IMR-90 (cell line): ENCODE data around the gene ANKMY1. TPM values are rescaled to one million over a fixed set of nuclear protein-coding genes. Genes with fewer than 3 reads are reported as not detected.
A peak's percentile ranks its signal among the peaks of the same experiment; 100 is the strongest.

Experiments
- ATAC-seq: fragments of 200-7000 bp; cut with Tn5 transposase; 2 replicates; pipeline ENCODE4 v1.9.1; 2020; ENCODE audit warnings: low read depth, mild to moderate bottlenecking, moderate library complexity
- BruUV-seq: library from RNA; stranded (reverse); fragments of 400-500 nt; replicated peaks from 2 replicates; lab custom pipeline; 2021; lab: Mats Ljungman, UMichigan
- CTCF ChIA-PET: fragments of 300-600 bp; formaldehyde crosslinking; extraction: SDS; loops from one replicate; lab custom pipeline; 2021; ENCODE audit warnings: antibody characterized with exemption; lab: Yijun Ruan, JAX
- POLR2A ChIA-PET: fragments of 300-600 bp; sonication (Branson Sonifier 250); formaldehyde crosslinking; loops from one replicate; lab custom pipeline; 2022; ENCODE audit warnings: antibody characterized with exemption; ENCODE audit not compliant: unreplicated experiment; lab: Charles Lee
- DNase-seq: peaks from one replicate; pipeline ENCODE4 v3.0.0; 2013
- H2AFZ ChIP-seq: replicated peaks from 2 replicates; pipeline ENCODE3; 2013; ENCODE audit warnings: low read length, mild to moderate bottlenecking; ENCODE audit not compliant: poor library complexity
- H2AK5ac ChIP-seq: 2 replicates; pipeline ENCODE4 v1.6.1; 2013; ENCODE audit warnings: low read depth, low read length, inconsistent platforms
- H2AK9ac ChIP-seq: replicated peaks from 2 replicates; pipeline ENCODE3; 2013; ENCODE audit warnings: mild to moderate bottlenecking, low read depth, low read length, moderate library complexity; ENCODE audit not compliant: poor library complexity
- H2BK120ac ChIP-seq: 2 replicates; pipeline ENCODE4 v1.6.1; 2013; ENCODE audit warnings: low read depth, low read length, inconsistent platforms
- H2BK15ac ChIP-seq: 3 replicates; pipeline ENCODE4 v1.6.1; 2013; ENCODE audit warnings: low read depth, low read length, inconsistent platforms
- H2BK20ac ChIP-seq: 2 replicates; pipeline ENCODE4 v1.6.1; 2013; ENCODE audit warnings: low read depth, mild to moderate bottlenecking, inconsistent platforms, low read length, moderate library complexity
- H2BK5ac ChIP-seq: 2 replicates; pipeline ENCODE4 v1.6.1; 2013; ENCODE audit warnings: mild to moderate bottlenecking, low read depth, low read length, inconsistent platforms; ENCODE audit not compliant: poor library complexity, severe bottlenecking
- H3K14ac ChIP-seq: replicated peaks from 2 replicates; pipeline ENCODE4 v1.6.1; 2013; ENCODE audit warnings: low read depth, low read length, inconsistent platforms
- H3K18ac ChIP-seq: 2 replicates; pipeline ENCODE4 v1.6.1; 2013; ENCODE audit warnings: low read depth, low read length, control low read depth
- H3K23ac ChIP-seq: 2 replicates; pipeline ENCODE4 v1.6.1; 2013; ENCODE audit warnings: low read depth, low read length, inconsistent platforms
- H3K27ac ChIP-seq: 2 replicates; pipeline ENCODE4 v1.5.1; 2013; ENCODE audit warnings: mild to moderate bottlenecking, control low read depth, low read length; ENCODE audit not compliant: insufficient read depth
- H3K27me3 ChIP-seq: 2 replicates; pipeline ENCODE4 v1.6.1; 2013; ENCODE audit warnings: low read length; ENCODE audit not compliant: control insufficient read depth, insufficient read depth
- H3K36me3 ChIP-seq: 2 replicates; pipeline ENCODE4 v1.6.1; 2013; ENCODE audit warnings: low read length, mixed read lengths; ENCODE audit not compliant: control insufficient read depth, insufficient read depth
- H3K4ac ChIP-seq: 2 replicates; pipeline ENCODE4 v1.6.1; 2013; ENCODE audit warnings: low read depth, low read length, inconsistent platforms
- H3K4me1 ChIP-seq: 2 replicates; pipeline ENCODE4 v1.6.1; 2013; ENCODE audit warnings: low read length, mixed read lengths; ENCODE audit not compliant: control insufficient read depth, insufficient read depth
- H3K4me2 ChIP-seq: 2 replicates; pipeline ENCODE4 v1.6.1; 2013; ENCODE audit warnings: low read depth, mild to moderate bottlenecking, control low read depth, low read length, moderate library complexity
- H3K4me3 ChIP-seq: 2 replicates; pipeline ENCODE4 v1.5.1; 2013; ENCODE audit warnings: low read depth, mild to moderate bottlenecking, control low read depth, low read length, moderate library complexity; ENCODE audit not compliant: insufficient read depth
- H3K56ac ChIP-seq: 2 replicates; pipeline ENCODE4 v1.6.1; 2013; ENCODE audit warnings: low read length, inconsistent platforms; ENCODE audit not compliant: insufficient read depth; ENCODE audit errors: extremely low read depth
- H3K79me1 ChIP-seq, 2 experiments: 2 replicates each; pipeline ENCODE4 v1.6.1; 2013; ENCODE audit warnings: low read length in 2 of 2, inconsistent platforms in 1 of 2, low read depth in 1 of 2
- H3K9ac ChIP-seq: 2 replicates; pipeline ENCODE4 v1.6.1; 2013; ENCODE audit warnings: low read depth, low read length, control low read depth
- H3K9me1 ChIP-seq: 2 replicates; pipeline ENCODE4 v1.6.1; 2013; ENCODE audit warnings: low read length, inconsistent platforms; ENCODE audit not compliant: insufficient read depth
- H3K9me3 ChIP-seq: 2 replicates; pipeline ENCODE4 v1.6.1; 2013; ENCODE audit warnings: low read length; ENCODE audit not compliant: control insufficient read depth, insufficient read depth
- H4K20me1 ChIP-seq: 2 replicates; pipeline ENCODE4 v1.6.1; 2013; ENCODE audit warnings: low read length, inconsistent platforms; ENCODE audit not compliant: insufficient read depth
- H4K5ac ChIP-seq: 2 replicates; pipeline ENCODE4 v1.6.1; 2013; ENCODE audit warnings: mild to moderate bottlenecking, low read depth, low read length, control low read depth
- H4K8ac ChIP-seq, 2 experiments: 2 replicates each; pipeline ENCODE4 v1.6.1; 2013; ENCODE audit warnings: low read depth in 2 of 2, low read length in 2 of 2, control low read depth in 1 of 2, inconsistent platforms in 1 of 2
- H4K91ac ChIP-seq: 2 replicates; pipeline ENCODE4 v1.6.1; 2013; ENCODE audit warnings: low read depth, low read length, inconsistent platforms; ENCODE audit not compliant: insufficient read depth
- CEBPB ChIP-seq: IDR thresholded peaks from 2 replicates; pipeline ENCODE4 v1.6.1; 2012; ENCODE audit warnings: low read depth, low read length, improper control_type of control experiment
- CHD1 ChIP-seq: IDR thresholded peaks from 2 replicates; pipeline ENCODE4 v1.6.1; 2012; ENCODE audit warnings: low read depth, low read length, improper control_type of control experiment
- FOS ChIP-seq: fragments of 150-350 bp; IDR thresholded peaks from 2 replicates; pipeline ENCODE4 v1.6.1; 2016; ENCODE audit warnings: low read depth, low read length
- MAFK ChIP-seq: IDR thresholded peaks from 2 replicates; pipeline ENCODE4 v1.6.1; 2012; ENCODE audit warnings: low read depth, low read length, improper control_type of control experiment
- MAZ ChIP-seq: IDR thresholded peaks from 2 replicates; pipeline ENCODE4 v1.6.1; 2012; ENCODE audit warnings: low read depth, mild to moderate bottlenecking, low read length, improper control_type of control experiment, moderate library complexity, borderline replicate concordance
- MXI1 ChIP-seq: IDR thresholded peaks from 2 replicates; pipeline ENCODE4 v1.6.1; 2012; ENCODE audit warnings: low read depth, mild to moderate bottlenecking, low read length, moderate library complexity, borderline replicate concordance
- RAD21 ChIP-seq: IDR thresholded peaks from 2 replicates; pipeline ENCODE4 v1.6.1; 2012; ENCODE audit warnings: low read length, improper control_type of control experiment
- RCOR1 ChIP-seq: IDR thresholded peaks from 2 replicates; pipeline ENCODE4 v1.6.1; 2012; ENCODE audit warnings: mild to moderate bottlenecking, low read length, improper control_type of control experiment; ENCODE audit not compliant: insufficient replicate concordance
- SMC3 ChIP-seq: fragments of 150-350 bp; IDR thresholded peaks from 2 replicates; pipeline ENCODE4 v1.6.1; 2016; ENCODE audit warnings: low read depth, mild to moderate bottlenecking, antibody characterized with exemption, low read length, moderate library complexity
- USF2 ChIP-seq: fragments of 150-350 bp; IDR thresholded peaks from 2 replicates; pipeline ENCODE4 v1.6.1; 2017; ENCODE audit warnings: mild to moderate bottlenecking, antibody characterized with exemption, low read length, low read depth
- WGBS, 2 experiments: methylation state at CpG; one replicate each; pipeline versions ENCODE4 v1.1.5 to v1.1.7; 2013; ENCODE audit warnings: missing lambda C conversion rate in 2 of 2; ENCODE audit not compliant: insufficient read length in 1 of 2; ENCODE audit errors: extremely low coverage in 2 of 2; 5-methylcytosine and 5-hydroxymethylcytosine counted together
- dilution Hi-C: fragments of 300-500 bp; cut with HindIII; formaldehyde crosslinking; loops from one replicate; pipeline ENCODE4 v1.14.3; 2018; ENCODE audit warnings: low sequenced_read_pairs; ENCODE audit not compliant: unreplicated experiment
- in situ Hi-C: fragments of 300-500 bp; cut with MboI; formaldehyde crosslinking; loops from 3 replicates; pipeline ENCODE4 v1.14.3; 2019; ENCODE audit warnings: low sequenced_read_pairs, inconsistent platforms, mixed read lengths
- intact Hi-C: fragments of 100-400 bp; cut with micrococcal nuclease; formaldehyde crosslinking; loops from 2 replicates; pipeline ENCODE4 v1.10.0; 2022
- polyA plus RNA-seq, 3 experiments: library from polyadenylated mRNA; depleted of rRNA; stranded (reverse); fragments of >200 nt; gene quantifications; 2 replicates each; pipeline ENCODE4 v1.2.3, GENCODE V29; 2012; ENCODE audit warnings: low replicate concordance in 1 of 3
- total RNA-seq: library from RNA; depleted of rRNA; stranded (reverse); fragments of >200 nt; gene quantifications from 2 replicates; pipeline ENCODE4 v1.2.3, GENCODE V29; 2012
- TF ChIP-seq, protein P1 (sequence below): fragments of 150-350 bp; IDR thresholded peaks from 2 replicates; pipeline ENCODE4 v1.6.1; 2016; ENCODE audit warnings: low read depth, mild to moderate bottlenecking, low read length, moderate library complexity, borderline replicate concordance
- TF ChIP-seq, protein P2 (sequence below): conservative IDR thresholded peaks from 2 replicates; pipeline ENCODE4 v1.5.1; 2012; ENCODE audit warnings: mild to moderate bottlenecking, low read depth, low read length, improper control_type of control experiment

ANKMY1 gene
- total and polyA plus RNA-seq, 2 of the 4 experiments (the other 2 are of a cell fraction) = 2.9 to 5.5 TPM

- 92% methylated on average over 16 of the region's 20 CpGs; no CpG with 5 or more reads in 1 of the 2 experiments for WGBS, 2 experiments
Measured at GRCh38 chr2:240573071-240573515, 15.3 kb upstream of the ANKMY1 start.

More at GRCh38 chr2:240573071-240573515, 15.3 kb upstream of the ANKMY1 start:
- intact Hi-C loops (no loop called here), in situ Hi-C loops (no loop called here), dilution Hi-C loops (no loop called here)
- no peak overlapping the region for H2AK9ac ChIP-seq
- BruUV-seq = no TSS peak
- no peak overlapping the region for H3K4me2 ChIP-seq
- peak overlapping the region; percentile 66 for H2AFZ ChIP-seq
- no peak overlapping the region for H4K8ac ChIP-seq
- peaks cover 7% of the 10 kb centered on the region for H3K9me1 ChIP-seq
- no peak overlapping the region for H3K4me3 ChIP-seq
- ATAC-seq (no peak), DNase-seq (no peak)
- ChIA-PET CTCF (interaction anchor here (0.6 kb wide), 1 partner anchor 68 kb away, joined by 3 read pairs; no protein-coding TSS in a partner anchor), POLR2A (no interaction called here)
- no peak overlapping the region for H3K14ac ChIP-seq
- no peak overlapping the region for H2BK5ac ChIP-seq
- no peaks in the 10 kb centered on the region for H3K27me3 ChIP-seq
- no peak overlapping the region for H2AK5ac ChIP-seq
- H4K20me1 ChIP-seq = peaks cover 15% of the 10 kb centered on the region
- no peak overlapping the region for H4K91ac ChIP-seq
- no peak overlapping the region for H3K4ac ChIP-seq
- no peak overlapping the region for H2BK120ac ChIP-seq
- no peak overlapping the region for H4K5ac ChIP-seq
- H3K56ac ChIP-seq = no peak overlapping the region
- H2BK15ac ChIP-seq = no peak overlapping the region
- no peak overlapping the region for H3K27ac ChIP-seq
- H3K9ac ChIP-seq = no peak overlapping the region
- H3K36me3 ChIP-seq = peaks cover 31% of the 10 kb centered on the region
- no peak overlapping the region for H3K18ac ChIP-seq
- TF ChIP-seq MAZ (no peak), MAFK (no peak), RCOR1 (no peak), RAD21 (no peak), MXI1 (no peak), CEBPB (no peak), SMC3 (no peak), USF2 (no peak), FOS (no peak), CHD1 (no peak)
- TF ChIP-seq, protein P1, sequence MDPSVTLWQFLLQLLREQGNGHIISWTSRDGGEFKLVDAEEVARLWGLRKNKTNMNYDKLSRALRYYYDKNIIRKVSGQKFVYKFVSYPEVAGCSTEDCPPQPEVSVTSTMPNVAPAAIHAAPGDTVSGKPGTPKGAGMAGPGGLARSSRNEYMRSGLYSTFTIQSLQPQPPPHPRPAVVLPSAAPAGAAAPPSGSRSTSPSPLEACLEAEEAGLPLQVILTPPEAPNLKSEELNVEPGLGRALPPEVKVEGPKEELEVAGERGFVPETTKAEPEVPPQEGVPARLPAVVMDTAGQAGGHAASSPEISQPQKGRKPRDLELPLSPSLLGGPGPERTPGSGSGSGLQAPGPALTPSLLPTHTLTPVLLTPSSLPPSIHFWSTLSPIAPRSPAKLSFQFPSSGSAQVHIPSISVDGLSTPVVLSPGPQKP = no peak
- TF ChIP-seq, protein P2, sequence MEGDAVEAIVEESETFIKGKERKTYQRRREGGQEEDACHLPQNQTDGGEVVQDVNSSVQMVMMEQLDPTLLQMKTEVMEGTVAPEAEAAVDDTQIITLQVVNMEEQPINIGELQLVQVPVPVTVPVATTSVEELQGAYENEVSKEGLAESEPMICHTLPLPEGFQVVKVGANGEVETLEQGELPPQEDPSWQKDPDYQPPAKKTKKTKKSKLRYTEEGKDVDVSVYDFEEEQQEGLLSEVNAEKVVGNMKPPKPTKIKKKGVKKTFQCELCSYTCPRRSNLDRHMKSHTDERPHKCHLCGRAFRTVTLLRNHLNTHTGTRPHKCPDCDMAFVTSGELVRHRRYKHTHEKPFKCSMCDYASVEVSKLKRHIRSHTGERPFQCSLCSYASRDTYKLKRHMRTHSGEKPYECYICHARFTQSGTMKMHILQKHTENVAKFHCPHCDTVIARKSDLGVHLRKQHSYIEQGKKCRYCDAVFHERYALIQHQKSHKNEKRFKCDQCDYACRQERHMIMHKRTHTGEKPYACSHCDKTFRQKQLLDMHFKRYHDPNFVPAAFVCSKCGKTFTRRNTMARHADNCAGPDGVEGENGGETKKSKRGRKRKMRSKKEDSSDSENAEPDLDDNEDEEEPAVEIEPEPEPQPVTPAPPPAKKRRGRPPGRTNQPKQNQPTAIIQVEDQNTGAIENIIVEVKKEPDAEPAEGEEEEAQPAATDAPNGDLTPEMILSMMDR = no peak
- no peaks in the 10 kb centered on the region for H3K9me3 ChIP-seq
- H3K4me1 ChIP-seq = peaks cover 7% of the 10 kb centered on the region
- H3K23ac ChIP-seq = no peak overlapping the region
- no peak overlapping the region for H2BK20ac ChIP-seq
- peaks cover 7 to 35% of the 10 kb centered on the region in 2 experiments; a peak in 3 of 4 replicates for H3K79me1 ChIP-seq
